Measurements from ENCODE around the gene DTNBP1.

DTNBP1 gene

GRCh38 chr6:15644904-15645303, 17.9 kb downstream of the DTNBP1 start:
- Histone ChIP-seq H3K9me3 (ENCODE audit: control insufficient read depth, insufficient read depth, low read depth, low read length) (no peaks in the 10 kb centered on the region; the same call in 1 of the 2 replicates), H3K4me1 (ENCODE audit: control insufficient read depth, insufficient read depth, low read length) (no peaks in the 10 kb centered on the region), H3K36me3 (ENCODE audit: control insufficient read depth, insufficient read depth, low read length) (no peaks in the 10 kb centered on the region), H3K27me3 (ENCODE audit: control insufficient read depth, insufficient read depth, low read length) (no peaks in the 10 kb centered on the region), H3K9ac (ENCODE audit: low read length) (no peak overlapping the region), H3K4me3 (ENCODE audit: low read depth, low read length) (no peak overlapping the region), H3K27ac (ENCODE audit: low read depth, low read length) (no peak overlapping the region)

- Histone ChIP-seq H3K36me3 (ENCODE audit: control insufficient read depth, insufficient read depth, low read length) (no peaks in the 10 kb centered on the region), H3K9me3 (ENCODE audit: control insufficient read depth, insufficient read depth, low read depth, low read length) (no peaks in the 10 kb centered on the region; the same call in 1 of the 2 replicates)
Observed at GRCh38 chr6:15643542-15643941, 19.3 kb downstream of the DTNBP1 start.

GRCh38 chr6:15642276-15642675, 20.6 kb downstream of the DTNBP1 start:
- Histone ChIP-seq H3K4me1 (ENCODE audit: control insufficient read depth, insufficient read depth, low read length) (no peaks in the 10 kb centered on the region), H3K9ac (ENCODE audit: low read length) (no peak overlapping the region), H3K27ac (ENCODE audit: low read depth, low read length) (no peak overlapping the region), H3K36me3 (ENCODE audit: control insufficient read depth, insufficient read depth, low read length) (no peaks in the 10 kb centered on the region), H3K27me3 (ENCODE audit: control insufficient read depth, insufficient read depth, low read length) (no peaks in the 10 kb centered on the region), H3K9me3 (ENCODE audit: control insufficient read depth, insufficient read depth, low read depth, low read length) (no peaks in the 10 kb centered on the region; the same call in 1 of the 2 replicates), H3K4me3 (ENCODE audit: low read depth, low read length) (no peak overlapping the region)

More at GRCh38 chr6:15643542-15643941, 19.3 kb downstream of the DTNBP1 start:
- Histone ChIP-seq H3K27ac (ENCODE audit: low read depth, low read length) (no peak overlapping the region), H3K9ac (ENCODE audit: low read length) (no peak overlapping the region), H3K4me1 (ENCODE audit: control insufficient read depth, insufficient read depth, low read length) (no peaks in the 10 kb centered on the region), H3K27me3 (ENCODE audit: control insufficient read depth, insufficient read depth, low read length) (no peaks in the 10 kb centered on the region), H3K4me3 (ENCODE audit: low read depth, low read length) (no peak overlapping the region)

- Histone ChIP-seq H3K4me3 (ENCODE audit: low read depth, low read length) (no peak overlapping the region), H3K9me3 (ENCODE audit: control insufficient read depth, insufficient read depth, low read depth, low read length) (no peaks in the 10 kb centered on the region)
Observed at GRCh38 chr6:15638373-15638772, 24.5 kb downstream of the DTNBP1 start.

GRCh38 chr6:15631432-15631831, 31.4 kb downstream of the DTNBP1 start:
- no peak overlapping the region for H3K27ac ChIP-seq (ENCODE audit: low read depth, low read length)
- no peaks in the 10 kb centered on the region for H3K36me3 ChIP-seq (ENCODE audit: control insufficient read depth, insufficient read depth, low read length)
- no peaks in the 10 kb centered on the region for H3K9me3 ChIP-seq (ENCODE audit: control insufficient read depth, insufficient read depth, low read depth, low read length)
- no peaks in the 10 kb centered on the region for H3K27me3 ChIP-seq (ENCODE audit: control insufficient read depth, insufficient read depth, low read length)
- H3K9ac ChIP-seq (ENCODE audit: low read length) = no peak overlapping the region
- H3K4me3 ChIP-seq (ENCODE audit: low read depth, low read length) = no peak overlapping the region
- H3K4me1 ChIP-seq (ENCODE audit: control insufficient read depth, insufficient read depth, low read length) = no peaks in the 10 kb centered on the region

More at GRCh38 chr6:15638373-15638772, 24.5 kb downstream of the DTNBP1 start:
- Histone ChIP-seq H3K27ac (ENCODE audit: low read depth, low read length) (no peak overlapping the region), H3K36me3 (ENCODE audit: control insufficient read depth, insufficient read depth, low read length) (no peaks in the 10 kb centered on the region), H3K4me1 (ENCODE audit: control insufficient read depth, insufficient read depth, low read length) (no peaks in the 10 kb centered on the region), H3K27me3 (ENCODE audit: control insufficient read depth, insufficient read depth, low read length) (no peaks in the 10 kb centered on the region), H3K9ac (ENCODE audit: low read length) (no peak overlapping the region)

- Histone ChIP-seq H3K4me1 (ENCODE audit: control insufficient read depth, insufficient read depth, low read length) (no peaks in the 10 kb centered on the region), H3K27ac (ENCODE audit: low read depth, low read length) (no peak overlapping the region), H3K27me3 (ENCODE audit: control insufficient read depth, insufficient read depth, low read length) (no peaks in the 10 kb centered on the region), H3K9me3 (ENCODE audit: control insufficient read depth, insufficient read depth, low read depth, low read length) (no peaks in the 10 kb centered on the region), H3K36me3 (ENCODE audit: control insufficient read depth, insufficient read depth, low read length) (no peaks in the 10 kb centered on the region), H3K4me3 (ENCODE audit: low read depth, low read length) (no peak overlapping the region), H3K9ac (ENCODE audit: low read length) (no peak overlapping the region)
Observed at GRCh38 chr6:15630202-15630601, 32.6 kb downstream of the DTNBP1 start.

GRCh38 chr6:15629487-15629886, 33.3 kb downstream of the DTNBP1 start:
- Histone ChIP-seq H3K36me3 (ENCODE audit: control insufficient read depth, insufficient read depth, low read length) (no peaks in the 10 kb centered on the region), H3K9ac (ENCODE audit: low read length) (no peak overlapping the region), H3K27me3 (ENCODE audit: control insufficient read depth, insufficient read depth, low read length) (no peaks in the 10 kb centered on the region), H3K27ac (ENCODE audit: low read depth, low read length) (no peak overlapping the region), H3K4me1 (ENCODE audit: control insufficient read depth, insufficient read depth, low read length) (no peaks in the 10 kb centered on the region), H3K9me3 (ENCODE audit: control insufficient read depth, insufficient read depth, low read depth, low read length) (no peaks in the 10 kb centered on the region), H3K4me3 (ENCODE audit: low read depth, low read length) (no peak overlapping the region)

GRCh38 chr6:15628499-15629131, 34.2 kb downstream of the DTNBP1 start:
- H3K27me3 ChIP-seq (ENCODE audit: control insufficient read depth, insufficient read depth, low read length) = no peaks in the 10 kb centered on the region
- no peaks in the 10 kb centered on the region for H3K4me1 ChIP-seq (ENCODE audit: control insufficient read depth, insufficient read depth, low read length)
- no peak overlapping the region for H3K4me3 ChIP-seq (ENCODE audit: low read depth, low read length)
- no peak overlapping the region for H3K9ac ChIP-seq (ENCODE audit: low read length)
- H3K27ac ChIP-seq (ENCODE audit: low read depth, low read length) = no peak overlapping the region
- H3K36me3 ChIP-seq (ENCODE audit: control insufficient read depth, insufficient read depth, low read length) = no peaks in the 10 kb centered on the region
- H3K9me3 ChIP-seq (ENCODE audit: control insufficient read depth, insufficient read depth, low read depth, low read length) = no peaks in the 10 kb centered on the region

GRCh38 chr6:15627821-15628220, 35.0 kb downstream of the DTNBP1 start:
- Histone ChIP-seq H3K9ac (ENCODE audit: low read length) (no peak overlapping the region), H3K36me3 (ENCODE audit: control insufficient read depth, insufficient read depth, low read length) (no peaks in the 10 kb centered on the region), H3K4me3 (ENCODE audit: low read depth, low read length) (no peak overlapping the region), H3K27me3 (ENCODE audit: control insufficient read depth, insufficient read depth, low read length) (no peaks in the 10 kb centered on the region), H3K4me1 (ENCODE audit: control insufficient read depth, insufficient read depth, low read length) (no peaks in the 10 kb centered on the region), H3K27ac (ENCODE audit: low read depth, low read length) (no peak overlapping the region), H3K9me3 (ENCODE audit: control insufficient read depth, insufficient read depth, low read depth, low read length) (no peaks in the 10 kb centered on the region)

- no peak overlapping the region for H3K27ac ChIP-seq (ENCODE audit: low read depth, low read length)
- no peaks in the 10 kb centered on the region for H3K9me3 ChIP-seq (ENCODE audit: control insufficient read depth, insufficient read depth, low read depth, low read length)
- H3K4me3 ChIP-seq (ENCODE audit: low read depth, low read length) = no peak overlapping the region
- H3K36me3 ChIP-seq (ENCODE audit: control insufficient read depth, insufficient read depth, low read length) = no peaks in the 10 kb centered on the region
- no peaks in the 10 kb centered on the region for H3K27me3 ChIP-seq (ENCODE audit: control insufficient read depth, insufficient read depth, low read length)
- no peak overlapping the region for H3K9ac ChIP-seq (ENCODE audit: low read length)
- H3K4me1 ChIP-seq (ENCODE audit: control insufficient read depth, insufficient read depth, low read length) = no peaks in the 10 kb centered on the region
Observed at GRCh38 chr6:15626878-15627674, 35.8 kb downstream of the DTNBP1 start.

GRCh38 chr6:15626160-15626559, 36.7 kb downstream of the DTNBP1 start:
- H3K4me3 ChIP-seq (ENCODE audit: low read depth, low read length) = no peak overlapping the region
- H3K36me3 ChIP-seq (ENCODE audit: control insufficient read depth, insufficient read depth, low read length) = no peaks in the 10 kb centered on the region
- no peak overlapping the region for H3K9ac ChIP-seq (ENCODE audit: low read length)
- H3K4me1 ChIP-seq (ENCODE audit: control insufficient read depth, insufficient read depth, low read length) = peaks cover 8% of the 10 kb centered on the region
- H3K27ac ChIP-seq (ENCODE audit: low read depth, low read length) = no peak overlapping the region
- H3K9me3 ChIP-seq (ENCODE audit: control insufficient read depth, insufficient read depth, low read depth, low read length) = no peaks in the 10 kb centered on the region
- H3K27me3 ChIP-seq (ENCODE audit: control insufficient read depth, insufficient read depth, low read length) = no peaks in the 10 kb centered on the region
